GM12878 (cell line): ENCODE results near the gene SLIT1. TPM values are rescaled to one million over a fixed set of nuclear protein-coding genes. Genes with fewer than 3 reads are reported as not detected.

Experiments used
- ATAC-seq: fragments of 200-7000 bp; cut with Tn5 transposase; 3 replicates; pipeline ENCODE4 v1.9.1; 2020; ENCODE audit warnings: mild to moderate bottlenecking, moderate library complexity
- BruUV-seq: library from RNA; stranded (reverse); fragments of 400-500 nt; replicated peaks from 2 replicates; lab custom pipeline; 2021; lab: Mats Ljungman, UMichigan
- CTCF ChIA-PET: fragments of 300-600 bp; sonication (Branson Sonifier 250); formaldehyde crosslinking; extraction: SDS; loops from one replicate; lab custom pipeline; 2021; ENCODE audit warnings: inconsistent platforms; lab: Yijun Ruan, JAX
- POLR2A ChIA-PET: fragments of 350-600 bp; formaldehyde crosslinking; extraction: SDS; loops from one replicate; lab custom pipeline; 2021; ENCODE audit warnings: inconsistent platforms; lab: Charles Lee
- RAD21 ChIA-PET: fragments of 300-600 bp; sonication (Branson Sonifier 250); formaldehyde crosslinking; loops from one replicate; lab custom pipeline; 2023; ENCODE audit warnings: antibody characterized with exemption; ENCODE audit not compliant: unreplicated experiment; lab: Charles Lee
- SMC1A ChIA-PET: fragments of 300-600 bp; sonication (Branson Sonifier 250); formaldehyde crosslinking; loops from one replicate; lab custom pipeline; 2023; ENCODE audit not compliant: unreplicated experiment, uncharacterized antibody; lab: Charles Lee
- DNase-seq: peaks from one replicate; pipeline ENCODE4 v3.0.0-alpha.2; 2011; ENCODE audit warnings: low read depth, low spot score
- FAIRE-seq: peaks from 3 replicates; lab custom pipeline; 2011; peaks lifted over from hg19 to GRCh38; lab: Jason Lieb, UNC
- H2AFZ ChIP-seq: 2 replicates; pipeline ENCODE4 v1.6.0; 2011; ENCODE audit warnings: low read depth, low read length, control low read depth; ENCODE audit not compliant: control insufficient read depth
- H3K27ac ChIP-seq: 2 replicates; pipeline ENCODE4 v1.5.1; 2011; ENCODE audit warnings: control low read depth; ENCODE audit not compliant: control insufficient read depth, insufficient read depth
- H3K27me3 ChIP-seq, 2 experiments: replicated peaks in 1 of 2; 2 replicates each; pipeline versions ENCODE4 v1.6.0 to v1.6.1; 2011; ENCODE audit warnings: low read length in 1 of 2; ENCODE audit not compliant: control insufficient read depth in 2 of 2, insufficient read depth in 2 of 2
- H3K36me3 ChIP-seq, 2 experiments: 2 replicates each; pipeline ENCODE4 v1.5.1; 2011; ENCODE audit warnings: low read length in 1 of 2; ENCODE audit not compliant: control insufficient read depth in 2 of 2, insufficient read depth in 2 of 2
- H3K4me1 ChIP-seq: 2 replicates; pipeline ENCODE4 v1.6.1; 2011; ENCODE audit warnings: mild to moderate bottlenecking, low read length, moderate library complexity, mixed read lengths; ENCODE audit not compliant: control insufficient read depth, insufficient read depth
- H3K4me2 ChIP-seq: 2 replicates; pipeline ENCODE4 v1.6.0; 2011; ENCODE audit warnings: control low read depth; ENCODE audit not compliant: control insufficient read depth, insufficient read depth
- H3K4me3 ChIP-seq: fragments of 200-600 bp; sonication (generic); 2 replicates; pipeline ENCODE4 v1.5.1; 2016
- H3K79me2 ChIP-seq: 2 replicates; pipeline ENCODE4 v1.6.0; 2011; ENCODE audit warnings: low read length; ENCODE audit not compliant: control insufficient read depth, insufficient read depth
- H3K9ac ChIP-seq: 2 replicates; pipeline ENCODE4 v1.8.0; 2011; ENCODE audit warnings: low read length, control low read depth, mixed read lengths; ENCODE audit not compliant: control insufficient read depth, insufficient read depth
- H3K9me3 ChIP-seq: replicated peaks from 3 replicates; pipeline ENCODE4 v1.5.1; 2011; ENCODE audit warnings: mild to moderate bottlenecking, low read length; ENCODE audit not compliant: control insufficient read depth, insufficient read depth
- H4K20me1 ChIP-seq: 2 replicates; pipeline ENCODE4 v1.6.0; 2011; ENCODE audit not compliant: control insufficient read depth, insufficient read depth
- BCL11A ChIP-seq: IDR thresholded peaks from 2 replicates; pipeline ENCODE4 v1.6.1; 2011; ENCODE audit warnings: low read depth, low read length
- BHLHE40 ChIP-seq, 2 experiments: fragments of 450-650 bp in 1 of 2; IDR thresholded peaks; 2 replicates each; pipeline ENCODE4 v1.6.1; 2011 to 2017; ENCODE audit warnings: low read depth in 2 of 2, borderline replicate concordance in 1 of 2, improper control_type of control experiment in 1 of 2, low read length in 1 of 2, mild to moderate bottlenecking in 1 of 2
- BRCA1 ChIP-seq: IDR thresholded peaks from 2 replicates; pipeline ENCODE4 v1.6.1; 2011; ENCODE audit warnings: low read depth, low read length, improper control_type of control experiment
- CEBPB ChIP-seq, 2 experiments: fragments of 150-350 bp in 1 of 2; IDR thresholded peaks; 2 replicates each; pipeline ENCODE4 v1.6.1; 2012 to 2014; ENCODE audit warnings: low read depth in 2 of 2, low read length in 2 of 2, borderline replicate concordance in 1 of 2, inconsistent platforms in 1 of 2
- CREM ChIP-seq: IDR thresholded peaks from 2 replicates; pipeline ENCODE4 v1.6.1; 2014; ENCODE audit warnings: antibody characterized with exemption, low read depth
- EP300 ChIP-seq, 2 experiments: fragments of 150-350 bp in 1 of 2; IDR thresholded peaks; 2 replicates each; pipeline ENCODE4 v1.6.1; 2011 to 2012; ENCODE audit warnings: low read depth in 2 of 2, low read length in 2 of 2, borderline replicate concordance in 1 of 2, improper control_type of control experiment in 1 of 2, inconsistent platforms in 1 of 2; ENCODE audit not compliant: control insufficient read depth in 1 of 2
- ESRRA ChIP-seq: IDR thresholded peaks from 2 replicates; pipeline ENCODE4 v1.6.1; 2012; ENCODE audit warnings: mild to moderate bottlenecking, low read length, improper control_type of control experiment
- MYC ChIP-seq: IDR thresholded peaks from 2 replicates; pipeline ENCODE4 v1.6.1; 2011; ENCODE audit warnings: mild to moderate bottlenecking, low read length, moderate library complexity, inconsistent platforms; ENCODE audit not compliant: insufficient read depth, insufficient replicate concordance, insufficient read length, severe bottlenecking
- NRF1 ChIP-seq: conservative IDR thresholded peaks from 2 replicates; pipeline ENCODE4 v1.6.1; 2011; ENCODE audit warnings: mild to moderate bottlenecking, low read depth, low read length, improper control_type of control experiment
- PML ChIP-seq: IDR thresholded peaks from 2 replicates; pipeline ENCODE4 v1.6.1; 2012; ENCODE audit warnings: low read length, inconsistent platforms
- POLR2A ChIP-seq: IDR thresholded peaks from 2 replicates; pipeline ENCODE4 v1.6.1; 2011; ENCODE audit warnings: low read depth, mild to moderate bottlenecking, low read length
- POLR2AphosphoS2 ChIP-seq: IDR thresholded peaks from 2 replicates; pipeline ENCODE4 v1.6.1; 2011; ENCODE audit warnings: low read depth, mild to moderate bottlenecking, low read length, improper control_type of control experiment, moderate library complexity
- POLR2AphosphoS5 ChIP-seq: IDR thresholded peaks from 2 replicates; pipeline ENCODE4 v1.6.1; 2011; ENCODE audit warnings: mild to moderate bottlenecking, low read length, inconsistent platforms
- RUNX3 ChIP-seq: IDR thresholded peaks from 2 replicates; pipeline ENCODE4 v1.6.1; 2012; ENCODE audit warnings: low read length, inconsistent platforms
- SRF ChIP-seq, 2 experiments: IDR thresholded peaks; 2 replicates each; pipeline ENCODE4 v1.6.1; 2011; ENCODE audit warnings: low read depth in 2 of 2, low read length in 2 of 2, mild to moderate bottlenecking in 1 of 2, moderate library complexity in 1 of 2
- SUZ12 ChIP-seq: fragments of 200-600 bp; sonication (generic); IDR thresholded peaks from one replicate; pipeline ENCODE4 v1.6.1; 2018; ENCODE audit warnings: antibody characterized with exemption, mild to moderate bottlenecking; ENCODE audit not compliant: unreplicated experiment
- ZZZ3 ChIP-seq: IDR thresholded peaks from 2 replicates; pipeline ENCODE4 v1.6.1; 2011; ENCODE audit warnings: low read depth; ENCODE audit not compliant: control insufficient read depth, insufficient read length
- WGBS: methylation state at CpG from one replicate; pipeline ENCODE4 v1.1.6; 2016; ENCODE audit warnings: low lambda C conversion rate; ENCODE audit not compliant: insufficient replicate concordance, insufficient coverage; ENCODE audit errors: missing lambda C conversion rate; 5-methylcytosine and 5-hydroxymethylcytosine counted together
- in situ Hi-C: fragments of 300-500 bp; cut with MboI; formaldehyde crosslinking; loops from 9 replicates; pipeline ENCODE4 v1.14.3; 2018; ENCODE audit warnings: mixed read lengths
- intact Hi-C: fragments of 100-400 bp; cut with micrococcal nuclease; formaldehyde crosslinking; loops from one replicate; pipeline ENCODE4 v1.14.2; 2022; ENCODE audit not compliant: unreplicated experiment
- polyA plus RNA-seq, 11 experiments: library from polyadenylated mRNA; depleted of rRNA in 4 of 11; unstranded in 6 of 11; stranded (reverse) in 5 of 11; fragments of >200 nt; fragmentation: Nextera tagmentation in 4 of 11; fragmentation: Illumina TruSeq in 1 of 11; extraction: Ambion mirVana in 4 of 11; extraction: Trizol in 1 of 11; gene quantifications; 1 replicate in 1 of 11; 2 replicates in 10 of 11; pipeline versions ENCODE4 v1.2.1 to v1.2.3, GENCODE V29; 2011 to 2016; ENCODE audit warnings: inconsistent platforms in 2 of 11, missing spikeins in 2 of 11, low read depth in 1 of 11
- total RNA-seq, 4 experiments: library from RNA; depleted of rRNA in 3 of 4; stranded (reverse); fragments of >200 nt in 3 of 4; fragmentation: Illumina TruSeq in 1 of 4; extraction: Trizol in 1 of 4; gene quantifications; 2 replicates each; pipeline versions ENCODE4 v1.2.1 to v1.2.3, GENCODE V29; 2013 to 2021
- TF ChIP-seq, protein P1 (sequence below): fragments of 450-650 bp; formaldehyde crosslinking; IDR thresholded peaks from 2 replicates; pipeline ENCODE4 v1.5.0; 2022; ENCODE audit warnings: mild to moderate bottlenecking, missing genetic modification characterization
- TF ChIP-seq, protein P2 (sequence below): IDR thresholded peaks from 2 replicates; pipeline ENCODE4 v1.6.1; 2011; ENCODE audit warnings: mild to moderate bottlenecking, low read depth, low read length, moderate library complexity; ENCODE audit not compliant: insufficient replicate concordance

SLIT1 gene
- total and polyA plus RNA-seq, 10 of the 15 experiments (the other 5 are each of a cell fraction or from before 2014, with no cell fraction given), result 0.04 to 0.19 (median 0.06) TPM; not detected in 4

DNA sequence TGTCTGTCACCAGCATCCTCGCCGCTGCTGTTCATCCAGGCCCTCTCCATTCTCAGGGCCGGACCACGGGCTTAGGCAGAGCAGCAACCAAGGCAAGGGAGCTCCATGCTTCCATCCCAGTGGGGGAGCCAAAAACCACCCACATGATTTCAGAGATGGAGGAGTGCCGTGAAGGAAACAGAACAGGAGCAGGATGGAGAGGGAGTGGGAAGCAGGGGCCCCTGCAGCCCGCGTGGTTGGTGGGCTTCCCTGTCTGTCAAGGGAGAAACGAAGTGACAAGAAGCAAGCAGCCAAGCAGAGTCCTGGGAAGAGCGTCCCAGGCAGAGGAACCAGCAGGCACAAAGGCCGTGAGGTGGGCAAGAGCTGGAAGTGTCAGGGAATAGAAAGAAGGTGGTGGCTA is 95.7 kb downstream of the SLIT1 start (continued):
- no peak for TF ChIP-seq POLR2AphosphoS2

DNA sequence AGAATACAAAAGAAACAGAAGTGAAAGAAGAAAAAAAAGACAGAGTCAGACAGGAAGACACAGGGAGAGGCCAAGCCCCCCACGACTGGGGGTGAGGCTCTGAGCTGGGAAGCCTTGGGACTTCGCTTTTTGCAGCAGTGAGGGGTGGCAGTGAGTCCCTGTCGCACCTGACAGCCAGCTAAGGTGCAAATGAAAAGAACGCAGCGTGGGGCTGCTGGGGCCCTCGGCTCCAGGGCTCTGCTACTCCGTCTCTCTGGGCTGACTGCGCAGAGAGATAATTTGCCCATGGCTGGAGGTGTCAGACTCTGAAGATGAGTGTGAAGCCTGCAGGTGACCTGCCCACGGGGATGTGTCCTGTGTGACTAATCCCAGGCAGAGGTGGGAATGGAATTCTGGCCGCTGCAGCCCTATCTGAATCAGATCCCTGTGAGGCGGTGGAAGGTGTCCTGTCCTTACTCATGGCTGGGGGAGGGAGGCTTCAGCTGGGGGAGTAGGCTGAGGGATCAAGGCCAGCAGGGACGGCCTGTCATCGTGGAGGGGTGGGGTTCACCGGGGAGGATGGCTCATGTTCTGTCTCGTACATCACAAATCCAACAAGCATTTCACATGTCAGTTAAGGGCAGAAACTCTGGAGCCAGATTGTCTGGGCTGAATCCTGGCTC is 96.4 kb downstream of the SLIT1 start:
- Histone ChIP-seq H3K4me2 (no peak overlapping the region), H2AFZ (no peak overlapping the region), H3K4me3 (no peak overlapping the region), H3K27ac (no peak overlapping the region), H3K27me3 (peaks cover 4 to 13% of the 10 kb centered on the region in 2 experiments; a peak in 3 of 4 replicates), H3K79me2 (no peaks in the 10 kb centered on the region), H3K4me1 (no peaks in the 10 kb centered on the region), H4K20me1 (no peaks in the 10 kb centered on the region), H3K36me3 (no peaks in the 10 kb centered on the region), H3K9ac (no peak overlapping the region), H3K9me3 (no peaks in the 10 kb centered on the region; the same call in 2 of the 3 replicates)
- RAD21 ChIA-PET, result no interaction called here
- DNase-seq (no peak), FAIRE-seq (no peak), ATAC-seq (no peak)
- intact Hi-C loops (no loop called here), in situ Hi-C loops (no loop called here)
- CTCF ChIA-PET, result interaction anchor here (1.2 to 1.3 kb wide), 2 partner anchors 8 to 108 kb away, joined by 3 to 5 read pairs; no protein-coding TSS in a partner anchor
- SMC1A ChIA-PET, result interaction anchor here (1.2 kb wide), 1 partner anchor 8 kb away, joined by 4 read pairs; no protein-coding TSS in a partner anchor
- POLR2A ChIA-PET, result no interaction called here
- WGBS, result 22% methylated on average over 15 of the region's 15 CpGs
- BruUV-seq, result no TSS peak
- no peak for TF ChIP-seq BHLHE40 (IDR thresholded peaks at IDR 0.05; ENCODE audit: borderline replicate concordance in 1 of 2, low read depth in 2 of 2, low read length in 1 of 2)
- TF ChIP-seq NRF1, result no peak
- no peak for TF ChIP-seq POLR2AphosphoS5
- no peak for TF ChIP-seq MYC
- no peak for TF ChIP-seq SRF (IDR thresholded peaks at IDR 0.05; ENCODE audit: low read depth in 2 of 2, low read length in 2 of 2)
- no peak for TF ChIP-seq PML
- no peak for TF ChIP-seq BCL11A
- no peak for TF ChIP-seq CREM
- TF ChIP-seq SUZ12, result no peak
- no peak for TF ChIP-seq BRCA1
- TF ChIP-seq ZZZ3, result no peak
- TF ChIP-seq RUNX3, result no peak
- TF ChIP-seq ESRRA, result no peak
- TF ChIP-seq EP300 (IDR thresholded peaks at IDR 0.05; ENCODE audit: borderline replicate concordance in 1 of 2, control insufficient read depth in 1 of 2, low read depth in 2 of 2, low read length in 2 of 2), result no peak
- no peak for TF ChIP-seq CEBPB (IDR thresholded peaks at IDR 0.05; ENCODE audit: borderline replicate concordance in 1 of 2, low read depth in 2 of 2, low read length in 2 of 2)
- TF ChIP-seq, protein P1, sequence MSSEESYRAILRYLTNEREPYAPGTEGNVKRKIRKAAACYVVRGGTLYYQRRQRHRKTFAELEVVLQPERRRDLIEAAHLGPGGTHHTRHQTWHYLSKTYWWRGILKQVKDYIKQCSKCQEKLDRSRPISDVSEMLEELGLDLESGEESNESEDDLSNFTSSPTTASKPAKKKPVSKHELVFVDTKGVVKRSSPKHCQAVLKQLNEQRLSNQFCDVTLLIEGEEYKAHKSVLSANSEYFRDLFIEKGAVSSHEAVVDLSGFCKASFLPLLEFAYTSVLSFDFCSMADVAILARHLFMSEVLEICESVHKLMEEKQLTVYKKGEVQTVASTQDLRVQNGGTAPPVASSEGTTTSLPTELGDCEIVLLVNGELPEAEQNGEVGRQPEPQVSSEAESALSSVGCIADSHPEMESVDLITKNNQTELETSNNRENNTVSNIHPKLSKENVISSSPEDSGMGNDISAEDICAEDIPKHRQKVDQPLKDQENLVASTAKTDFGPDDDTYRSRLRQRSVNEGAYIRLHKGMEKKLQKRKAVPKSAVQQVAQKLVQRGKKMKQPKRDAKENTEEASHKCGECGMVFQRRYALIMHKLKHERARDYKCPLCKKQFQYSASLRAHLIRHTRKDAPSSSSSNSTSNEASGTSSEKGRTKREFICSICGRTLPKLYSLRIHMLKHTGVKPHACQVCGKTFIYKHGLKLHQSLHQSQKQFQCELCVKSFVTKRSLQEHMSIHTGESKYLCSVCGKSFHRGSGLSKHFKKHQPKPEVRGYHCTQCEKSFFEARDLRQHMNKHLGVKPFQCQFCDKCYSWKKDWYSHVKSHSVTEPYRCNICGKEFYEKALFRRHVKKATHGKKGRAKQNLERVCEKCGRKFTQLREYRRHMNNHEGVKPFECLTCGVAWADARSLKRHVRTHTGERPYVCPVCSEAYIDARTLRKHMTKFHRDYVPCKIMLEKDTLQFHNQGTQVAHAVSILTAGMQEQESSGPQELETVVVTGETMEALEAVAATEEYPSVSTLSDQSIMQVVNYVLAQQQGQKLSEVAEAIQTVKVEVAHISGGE (CRISPR knock-in tag), result no peak
- TF ChIP-seq, protein P2, sequence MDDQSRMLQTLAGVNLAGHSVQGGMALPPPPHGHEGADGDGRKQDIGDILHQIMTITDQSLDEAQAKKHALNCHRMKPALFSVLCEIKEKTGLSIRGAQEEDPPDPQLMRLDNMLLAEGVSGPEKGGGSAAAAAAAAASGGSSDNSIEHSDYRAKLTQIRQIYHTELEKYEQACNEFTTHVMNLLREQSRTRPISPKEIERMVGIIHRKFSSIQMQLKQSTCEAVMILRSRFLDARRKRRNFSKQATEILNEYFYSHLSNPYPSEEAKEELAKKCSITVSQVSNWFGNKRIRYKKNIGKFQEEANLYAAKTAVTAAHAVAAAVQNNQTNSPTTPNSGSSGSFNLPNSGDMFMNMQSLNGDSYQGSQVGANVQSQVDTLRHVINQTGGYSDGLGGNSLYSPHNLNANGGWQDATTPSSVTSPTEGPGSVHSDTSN, result no peak
- no peak for TF ChIP-seq POLR2A
